SK-N-SH (cell line): Measurements from ENCODE around the gene TP63. TPM values are rescaled to one million over a fixed set of nuclear protein-coding genes. Genes with fewer than 3 reads are reported as not detected.
"Not testable (repeated sequence)": the region's sequence is repeated elsewhere in the genome, so short reads cannot be mapped to it uniquely, and the experiment has no call there.

Experiments
- CTCF ChIA-PET: fragments of 300-600, 350-600 bp; formaldehyde crosslinking; extraction: SDS; loops from one replicate; lab custom pipeline; 2021; lab: Yijun Ruan, JAX
- POLR2A ChIA-PET: fragments of 350-600 bp; sonication (Branson Sonifier 250); formaldehyde crosslinking; extraction: SDS; loops from one replicate; lab custom pipeline; 2020; ENCODE audit warnings: antibody characterized with exemption, inconsistent platforms; lab: Yijun Ruan, JAX
- DNase-seq: peaks from one replicate; pipeline ENCODE4 v3.0.0; 2012
- H2AFZ ChIP-seq: fragments of 200-600 bp; sonication (generic); 2 replicates; pipeline ENCODE4 v1.8.1; 2016; ENCODE audit warnings: antibody characterized with exemption, mild to moderate bottlenecking, low read depth
- H3F3A ChIP-seq: fragments of 200-600 bp; sonication (generic); replicated peaks from 2 replicates; pipeline ENCODE3; 2016; ENCODE audit warnings: antibody characterized with exemption, mild to moderate bottlenecking; ENCODE audit not compliant: insufficient read depth
- H3K27ac ChIP-seq, 2 experiments: fragments of 200-500 bp in 1 of 2; fragments of 200-600 bp in 1 of 2; sonication (Bioruptor generic) in 1 of 2; sonication (generic), shearing (Covaris generic) in 1 of 2; 2 replicates each; pipeline versions ENCODE4 v1.5.1 to v1.6.1; 2014 to 2016; ENCODE audit warnings: low read depth in 2 of 2, inconsistent platforms in 1 of 2, low read length in 1 of 2, mild to moderate bottlenecking in 1 of 2, mixed read lengths in 1 of 2
- H3K27me3 ChIP-seq: fragments of 200-600 bp; sonication (generic), shearing (Covaris generic); 2 replicates; pipeline ENCODE4 v1.6.1; 2016; ENCODE audit warnings: mixed run types; ENCODE audit not compliant: insufficient read depth
- H3K36me3 ChIP-seq, 2 experiments: fragments of 200-500 bp in 1 of 2; fragments of 200-600 bp in 1 of 2; sonication (Bioruptor generic) in 1 of 2; sonication (generic) in 1 of 2; replicated peaks in 1 of 2; 2 replicates each; pipeline versions ENCODE3 to v1.5.1; 2014 to 2016; ENCODE audit warnings: low read length in 1 of 2, mild to moderate bottlenecking in 1 of 2; ENCODE audit not compliant: insufficient read depth in 2 of 2, control insufficient read depth in 1 of 2
- H3K4me1 ChIP-seq, 2 experiments: fragments of 200-500 bp in 1 of 2; fragments of 200-600 bp in 1 of 2; sonication (Bioruptor generic) in 1 of 2; sonication (generic), shearing (Covaris generic) in 1 of 2; 2 replicates each; pipeline versions ENCODE4 v1.5.1 to v1.6.1; 2014 to 2016; ENCODE audit warnings: low read depth in 1 of 2, low read length in 1 of 2, mixed run types in 1 of 2; ENCODE audit not compliant: insufficient read depth in 2 of 2, control insufficient read depth in 1 of 2
- H3K4me2 ChIP-seq: fragments of 200-600 bp; sonication (generic), shearing (Covaris generic); 2 replicates; pipeline ENCODE4 v1.6.1; 2017; ENCODE audit warnings: mixed run types
- H3K4me3 ChIP-seq, 2 experiments: fragments of 200-500 bp in 1 of 2; fragments of 200-600 bp in 1 of 2; sonication (Bioruptor generic) in 1 of 2; sonication (generic), shearing (Covaris generic) in 1 of 2; 2 replicates each; pipeline versions ENCODE4 v1.5.1 to v1.8.1; 2014 to 2016; ENCODE audit warnings: low read depth in 2 of 2, inconsistent platforms in 1 of 2, low read length in 1 of 2, mild to moderate bottlenecking in 1 of 2, mixed read lengths in 1 of 2, moderate library complexity in 1 of 2
- H3K79me2 ChIP-seq: fragments of 200-600 bp; sonication (generic); 2 replicates; pipeline ENCODE4 v1.8.1; 2017; ENCODE audit warnings: mild to moderate bottlenecking; ENCODE audit not compliant: insufficient read depth
- H3K9ac ChIP-seq: fragments of 200-600 bp; sonication (generic); 2 replicates; pipeline ENCODE4 v1.6.1; 2017; ENCODE audit warnings: mixed run types
- H3K9me2 ChIP-seq: fragments of 200-600 bp; sonication (generic); 2 replicates; pipeline ENCODE4 v1.6.1; 2017; ENCODE audit warnings: mixed run types
- H3K9me3 ChIP-seq: fragments of 200-600 bp; sonication (generic); 2 replicates; pipeline ENCODE4 v1.6.1; 2017; ENCODE audit warnings: mixed run types, mild to moderate bottlenecking, moderate library complexity
- H4K20me1 ChIP-seq: fragments of 200-600 bp; sonication (generic); 2 replicates; pipeline ENCODE4 v1.6.1; 2017; ENCODE audit warnings: mild to moderate bottlenecking, mixed run types; ENCODE audit not compliant: insufficient read depth
- CHD2 ChIP-seq: fragments of 150-350 bp; IDR thresholded peaks from 2 replicates; pipeline ENCODE4 v1.6.1; 2018; ENCODE audit warnings: low read length; ENCODE audit not compliant: partially characterized antibody
- EZH2phosphoT487 ChIP-seq: fragments of 200-600 bp; sonication (generic); IDR thresholded peaks from 2 replicates; pipeline ENCODE4 v1.6.1; 2017; ENCODE audit warnings: low read depth, mixed run types, mild to moderate bottlenecking, antibody characterized with exemption, moderate library complexity, borderline replicate concordance
- FOSL2 ChIP-seq: IDR thresholded peaks from 2 replicates; pipeline ENCODE4 v1.4.0; 2012; ENCODE audit warnings: low read depth, mild to moderate bottlenecking, moderate library complexity, borderline replicate concordance
- FOXJ3 ChIP-seq: sonication (generic); formaldehyde crosslinking; IDR thresholded peaks from 2 replicates; pipeline ENCODE4 v1.5.1; 2020; ENCODE audit warnings: mild to moderate bottlenecking, missing genetic modification reagents
- FOXM1 ChIP-seq: IDR thresholded peaks from 2 replicates; pipeline ENCODE4 v1.4.0; 2012; ENCODE audit warnings: low read depth, mild to moderate bottlenecking
- MXI1 ChIP-seq: IDR thresholded peaks from 2 replicates; pipeline ENCODE4 v1.6.1; 2012; ENCODE audit warnings: mild to moderate bottlenecking, low read depth, low read length, improper control_type of control experiment
- NFIC ChIP-seq: IDR thresholded peaks from 2 replicates; pipeline ENCODE4 v1.4.0; 2012; ENCODE audit warnings: borderline replicate concordance
- POLR2AphosphoS5 ChIP-seq: IDR thresholded peaks from 2 replicates; pipeline ENCODE4 v1.6.1; 2012; ENCODE audit warnings: low read depth, low read length
- RFX5 ChIP-seq: IDR thresholded peaks from 2 replicates; pipeline ENCODE4 v1.6.1; 2012; ENCODE audit warnings: mild to moderate bottlenecking, improper control_type of control experiment, low read length
- TCF12 ChIP-seq: IDR thresholded peaks from 2 replicates; pipeline ENCODE4 v1.4.0; 2012
- TEAD4 ChIP-seq: IDR thresholded peaks from 2 replicates; pipeline ENCODE4 v1.4.0; 2012; ENCODE audit warnings: mild to moderate bottlenecking, borderline replicate concordance; ENCODE audit not compliant: insufficient read depth
- YY1 ChIP-seq: IDR thresholded peaks from 2 replicates; pipeline ENCODE4 v1.4.0; 2012; ENCODE audit warnings: low read depth, mild to moderate bottlenecking
- WGBS: methylation state at CpG from one replicate; pipeline ENCODE4 v1.1.6; 2017; ENCODE audit warnings: low lambda C conversion rate; 5-methylcytosine and 5-hydroxymethylcytosine counted together
- polyA plus RNA-seq, 3 experiments: library from polyadenylated mRNA; depleted of rRNA; stranded (reverse); fragments of >200 nt; gene quantifications; 2 replicates each; pipeline ENCODE4 v1.2.3, GENCODE V29; 2012
- TF ChIP-seq, protein P1 (sequence below): IDR thresholded peaks from 2 replicates; pipeline ENCODE4 v1.4.0; 2012; ENCODE audit warnings: low read depth, borderline replicate concordance
- TF ChIP-seq, protein P2 (sequence below): IDR thresholded peaks from 2 replicates; pipeline ENCODE4; 2012
- TF ChIP-seq, protein P3 (sequence below): IDR thresholded peaks from 2 replicates; pipeline ENCODE4 v1.4.0; 2012; ENCODE audit warnings: low read depth

The TP63 gene
- polyA plus RNA-seq, 1 of the 3 experiments (the other 2 are of a cell fraction) = not detected

DNA sequence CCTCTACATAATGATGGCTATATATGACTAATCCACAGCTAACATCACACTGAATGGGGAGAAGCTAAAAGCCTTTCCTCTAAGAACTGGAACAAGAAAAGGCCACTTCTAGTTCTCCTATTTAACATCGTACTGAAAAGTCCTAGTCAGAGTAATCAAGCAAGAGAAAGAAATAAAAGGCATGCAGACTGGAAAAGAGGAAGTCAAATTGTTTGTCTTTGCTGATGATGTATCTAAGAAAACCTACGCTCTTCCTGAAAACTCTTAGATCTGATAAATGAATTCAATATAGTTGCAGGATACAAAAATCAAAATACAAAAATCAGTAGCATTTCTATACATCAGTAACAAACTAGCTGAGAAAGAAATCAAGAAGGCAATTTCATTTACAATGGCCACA, 116.9 kb downstream of the TP63 start:
- H3K4me2 ChIP-seq = no peak overlapping the region
- no peaks in the 10 kb centered on the region for H4K20me1 ChIP-seq
- no peaks in the 10 kb centered on the region for H3F3A ChIP-seq
- no peaks in the 10 kb centered on the region for H3K36me3 ChIP-seq
- no peaks in the 10 kb centered on the region for H3K4me1 ChIP-seq
- WGBS = 13% methylated on average over 2 of the region's 2 CpGs
- DNase-seq = no peak
- no peak overlapping the region for H2AFZ ChIP-seq
- H3K9me2 ChIP-seq = no peaks in the 10 kb centered on the region
- no peak overlapping the region for H3K27ac ChIP-seq
- TF ChIP-seq TCF12 = no peak
- TF ChIP-seq TEAD4 = no peak
- TF ChIP-seq NFIC = no peak
- no peak for TF ChIP-seq RFX5
- TF ChIP-seq FOXM1 = no peak
- no peak for TF ChIP-seq FOSL2
- H3K79me2 ChIP-seq = no peaks in the 10 kb centered on the region
- H3K4me3 ChIP-seq = no peak overlapping the region
- no peaks in the 10 kb centered on the region for H3K9me3 ChIP-seq
- no peaks in the 10 kb centered on the region for H3K27me3 ChIP-seq
- CTCF ChIA-PET = no interaction called here
- POLR2A ChIA-PET = no interaction called here
- no peak overlapping the region for H3K9ac ChIP-seq

DNA sequence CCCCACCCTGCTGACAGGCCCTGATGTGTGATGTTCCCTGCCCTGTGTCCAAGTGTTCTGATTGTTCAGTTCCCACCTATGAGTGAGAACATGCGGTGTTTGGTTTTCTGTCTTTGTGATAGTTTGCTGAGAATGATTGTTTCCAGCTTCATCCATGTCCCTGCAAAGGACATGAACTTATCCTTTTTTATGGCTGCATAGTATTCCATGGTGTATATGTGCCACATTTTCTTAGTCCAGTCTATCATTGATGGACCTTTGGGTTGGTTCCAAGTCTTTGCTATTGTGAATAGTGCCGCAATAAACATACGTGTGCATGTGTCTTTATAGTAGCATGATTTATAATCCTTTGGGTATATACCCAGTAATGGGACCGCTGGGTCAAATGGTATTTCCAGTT, 119.8 kb downstream of the TP63 start:
- CTCF ChIA-PET, H3K27me3 ChIP-seq, H3K4me3 ChIP-seq, H3K4me2 ChIP-seq, H3K27ac ChIP-seq, H3K79me2 ChIP-seq, H3K9me2 ChIP-seq, H3K36me3 ChIP-seq, H4K20me1 ChIP-seq, DNase-seq, H3K9ac ChIP-seq, H3K9me3 ChIP-seq, POLR2A ChIA-PET, H3F3A ChIP-seq, H3K4me1 ChIP-seq, H2AFZ ChIP-seq: not testable (repeated sequence)
- WGBS = 55% methylated on average over 4 of the region's 4 CpGs

DNA sequence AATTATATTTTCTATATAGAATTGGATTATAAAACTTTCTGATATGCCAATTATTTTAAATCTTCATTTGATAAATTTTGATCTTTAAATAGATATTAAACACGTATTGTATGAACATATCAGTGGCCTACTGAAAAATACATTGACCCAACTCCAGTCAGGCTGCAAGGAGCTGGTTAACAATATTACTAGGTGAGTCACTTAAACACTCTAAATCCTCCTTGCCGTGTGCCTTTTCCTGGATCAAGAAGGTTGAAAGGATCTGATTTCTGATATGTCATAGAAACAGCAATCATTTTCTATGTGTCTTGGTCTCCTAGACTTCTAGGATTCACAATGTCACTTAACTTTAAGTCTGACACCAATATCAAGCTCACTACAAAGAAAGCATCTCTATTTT, 123.2 kb downstream of the TP63 start:
- TF ChIP-seq TEAD4 = no peak
- TF ChIP-seq NFIC = no peak
- TF ChIP-seq YY1 = no peak
- TF ChIP-seq FOXJ3 (CRISPR knock-in tag) = no peak
- no peak for TF ChIP-seq POLR2AphosphoS5
- no peak for TF ChIP-seq EZH2phosphoT487
- TF ChIP-seq CHD2 = no peak
- TF ChIP-seq, protein P1, sequence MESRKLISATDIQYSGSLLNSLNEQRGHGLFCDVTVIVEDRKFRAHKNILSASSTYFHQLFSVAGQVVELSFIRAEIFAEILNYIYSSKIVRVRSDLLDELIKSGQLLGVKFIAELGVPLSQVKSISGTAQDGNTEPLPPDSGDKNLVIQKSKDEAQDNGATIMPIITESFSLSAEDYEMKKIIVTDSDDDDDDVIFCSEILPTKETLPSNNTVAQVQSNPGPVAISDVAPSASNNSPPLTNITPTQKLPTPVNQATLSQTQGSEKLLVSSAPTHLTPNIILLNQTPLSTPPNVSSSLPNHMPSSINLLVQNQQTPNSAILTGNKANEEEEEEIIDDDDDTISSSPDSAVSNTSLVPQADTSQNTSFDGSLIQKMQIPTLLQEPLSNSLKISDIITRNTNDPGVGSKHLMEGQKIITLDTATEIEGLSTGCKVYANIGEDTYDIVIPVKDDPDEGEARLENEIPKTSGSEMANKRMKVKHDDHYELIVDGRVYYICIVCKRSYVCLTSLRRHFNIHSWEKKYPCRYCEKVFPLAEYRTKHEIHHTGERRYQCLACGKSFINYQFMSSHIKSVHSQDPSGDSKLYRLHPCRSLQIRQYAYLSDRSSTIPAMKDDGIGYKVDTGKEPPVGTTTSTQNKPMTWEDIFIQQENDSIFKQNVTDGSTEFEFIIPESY = no peak
- TF ChIP-seq, protein P2, sequence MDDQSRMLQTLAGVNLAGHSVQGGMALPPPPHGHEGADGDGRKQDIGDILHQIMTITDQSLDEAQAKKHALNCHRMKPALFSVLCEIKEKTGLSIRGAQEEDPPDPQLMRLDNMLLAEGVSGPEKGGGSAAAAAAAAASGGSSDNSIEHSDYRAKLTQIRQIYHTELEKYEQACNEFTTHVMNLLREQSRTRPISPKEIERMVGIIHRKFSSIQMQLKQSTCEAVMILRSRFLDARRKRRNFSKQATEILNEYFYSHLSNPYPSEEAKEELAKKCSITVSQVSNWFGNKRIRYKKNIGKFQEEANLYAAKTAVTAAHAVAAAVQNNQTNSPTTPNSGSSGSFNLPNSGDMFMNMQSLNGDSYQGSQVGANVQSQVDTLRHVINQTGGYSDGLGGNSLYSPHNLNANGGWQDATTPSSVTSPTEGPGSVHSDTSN = no peak
- no peak for TF ChIP-seq MXI1
- no peak for TF ChIP-seq FOXM1
- TF ChIP-seq, protein P3, sequence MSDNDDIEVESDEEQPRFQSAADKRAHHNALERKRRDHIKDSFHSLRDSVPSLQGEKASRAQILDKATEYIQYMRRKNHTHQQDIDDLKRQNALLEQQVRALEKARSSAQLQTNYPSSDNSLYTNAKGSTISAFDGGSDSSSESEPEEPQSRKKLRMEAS = no peak
- H3K79me2 ChIP-seq = no peaks in the 10 kb centered on the region
- no peaks in the 10 kb centered on the region for H3K9me2 ChIP-seq
- H3K27me3 ChIP-seq = no peaks in the 10 kb centered on the region
- H3K4me2 ChIP-seq = no peak overlapping the region
- H3K36me3 ChIP-seq = no peaks in the 10 kb centered on the region
- no peak for DNase-seq
- no peak overlapping the region for H3K27ac ChIP-seq
- no peaks in the 10 kb centered on the region for H3K9me3 ChIP-seq
- POLR2A ChIA-PET = no interaction called here
- H3K4me3 ChIP-seq = no peak overlapping the region
- CTCF ChIA-PET = no interaction called here
- no peak overlapping the region for H2AFZ ChIP-seq
- no peak overlapping the region for H3K9ac ChIP-seq
- 22% methylated on average over 2 of the region's 2 CpGs for WGBS
- no peaks in the 10 kb centered on the region for H3K4me1 ChIP-seq
- no peaks in the 10 kb centered on the region for H3F3A ChIP-seq
- no peaks in the 10 kb centered on the region for H4K20me1 ChIP-seq
